Right atrium auricular region (tissue), 2 donors: ENCODE measurements around the gene CCDC149. TPM values are rescaled to one million over a fixed set of nuclear protein-coding genes. Genes with fewer than 3 reads are reported as not detected.

Experiments
- DNase-seq: peaks from one replicate; pipeline ENCODE4 v3.0.0-alpha.2; 2019; ENCODE audit warnings: low spot score
- H3K27ac ChIP-seq, 2 donors: fragments of 200-600 bp; sonication (generic); 1 replicate in 1 of 2; 2 replicates in 1 of 2; pipeline ENCODE4 v1.5.1; 2016 to 2019
- H3K27me3 ChIP-seq, 2 donors: fragments of 200-600 bp; sonication (generic); one replicate each; pipeline versions ENCODE4 v1.5.1 to v1.6.0; 2017 to 2019
- H3K36me3 ChIP-seq: fragments of 200-600 bp; sonication (generic); one replicate; pipeline ENCODE4 v1.5.1; 2016
- H3K4me1 ChIP-seq, 2 donors: fragments of 200-600 bp; sonication (generic); one replicate each; pipeline versions ENCODE4 v1.5.1 to v1.6.0; 2017 to 2019
- H3K4me3 ChIP-seq, 2 donors: fragments of 200-600 bp; sonication (generic); 1 replicate in 1 of 2; 2 replicates in 1 of 2; pipeline ENCODE4 v1.5.1; 2017 to 2019; ENCODE audit warnings: mild to moderate bottlenecking in 1 of 2, moderate library complexity in 1 of 2
- H3K9me3 ChIP-seq, 2 donors: fragments of 200-600 bp; sonication (generic); one replicate each; pipeline ENCODE4 v1.5.1; 2019
- CTCF ChIP-seq, 2 donors: fragments of 200-600 bp; sonication (generic); IDR thresholded peaks; one replicate each; pipeline ENCODE4 v1.5.1; 2019; ENCODE audit warnings: antibody characterized with exemption in 2 of 2
- total RNA-seq, 2 donors: library from RNA; depleted of rRNA; stranded (reverse); fragments of >200 nt; gene quantifications; one replicate each; pipeline ENCODE4 v1.1.0, GENCODE V29; 2016

CCDC149 gene
- total RNA-seq, 2 donors from 2014 or later, result 6.7 to 7.0 TPM

- Histone ChIP-seq H3K4me3 (no peak overlapping the region), H3K36me3 (peaks cover 21% of the 10 kb centered on the region), H3K27me3 (no peaks in the 10 kb centered on the region), H3K4me1 (peaks cover 0 to 6% of the 10 kb centered on the region in 2 donors), H3K27ac (no peak overlapping the region), H3K9me3 (no peaks in the 10 kb centered on the region)
- DNase-seq, result no peak
- no peak for TF ChIP-seq CTCF (IDR thresholded peaks at IDR 0.05)
Observed at GRCh38 chr4:24813732-24814131, 99.1 kb downstream of the CCDC149 start.

- Histone ChIP-seq H3K4me1 (peaks cover 0 to 6% of the 10 kb centered on the region in 2 donors), H3K9me3 (no peaks in the 10 kb centered on the region), H3K36me3 (peaks cover 7% of the 10 kb centered on the region), H3K27ac (no peak overlapping the region), H3K4me3 (no peak overlapping the region), H3K27me3 (no peaks in the 10 kb centered on the region)
- no peak for TF ChIP-seq CTCF (IDR thresholded peaks at IDR 0.05)
- no peak for DNase-seq
Observed at GRCh38 chr4:24810871-24811631, 101.8 kb downstream of the CCDC149 start.

GRCh38 chr4:24809815-24810405 is 102.9 kb downstream of the CCDC149 start:
- Histone ChIP-seq H3K4me1 (peaks cover 0 to 6% of the 10 kb centered on the region in 2 donors), H3K27ac (peak overlapping the region; percentile 44 to 66)

GRCh38 chr4:24809376-24809775 is 103.5 kb downstream of the CCDC149 start:
- Histone ChIP-seq H3K9me3 (no peaks in the 10 kb centered on the region), H3K27me3 (no peaks in the 10 kb centered on the region), H3K36me3 (peaks cover 7% of the 10 kb centered on the region), H3K27ac (peak overlapping the region; percentile 44 to 66), H3K4me3 (no peak overlapping the region), H3K4me1 (peaks cover 0 to 6% of the 10 kb centered on the region in 2 donors)
- TF ChIP-seq CTCF (IDR thresholded peaks at IDR 0.05), result no peak
- DNase-seq, result peak; percentile 36

More at GRCh38 chr4:24809815-24810405, 102.9 kb downstream of the CCDC149 start:
- no peaks in the 10 kb centered on the region for H3K9me3 ChIP-seq
- H3K27me3 ChIP-seq, result no peaks in the 10 kb centered on the region
- DNase-seq, result no peak
- no peak for TF ChIP-seq CTCF (IDR thresholded peaks at IDR 0.05)
- H3K4me3 ChIP-seq, result no peak overlapping the region
- H3K36me3 ChIP-seq, result peaks cover 7% of the 10 kb centered on the region

- no peak for TF ChIP-seq CTCF (IDR thresholded peaks at IDR 0.05)
- peak overlapping the region in 1 of 2 donors; percentile 66 for H3K27ac ChIP-seq
- no peak for DNase-seq
- no peak overlapping the region for H3K4me3 ChIP-seq
- peaks cover 0 to 6% of the 10 kb centered on the region in 2 donors for H3K4me1 ChIP-seq
- H3K27me3 ChIP-seq, result no peaks in the 10 kb centered on the region
- H3K36me3 ChIP-seq, result peaks cover 7% of the 10 kb centered on the region
- no peaks in the 10 kb centered on the region for H3K9me3 ChIP-seq
Observed at GRCh38 chr4:24808955-24809354, 103.9 kb downstream of the CCDC149 start.
